H1 (cell line): Measurements from ENCODE around the gene NNMT. TPM values are rescaled to one million over a fixed set of nuclear protein-coding genes. Genes with fewer than 3 reads are reported as not detected.
A peak's percentile ranks its signal among the peaks of the same experiment; 100 is the strongest.

Experiments used
- CTCF ChIA-PET: fragments of 300-600 bp; sonication (Branson Sonifier 250); formaldehyde crosslinking; loops from one replicate; lab custom pipeline; 2021; ENCODE audit not compliant: partially characterized antibody; lab: Charles Lee
- POLR2A ChIA-PET: fragments of 300-600 bp; sonication (Branson Sonifier 250); formaldehyde crosslinking; loops from one replicate; lab custom pipeline; 2021; ENCODE audit warnings: inconsistent platforms; ENCODE audit not compliant: partially characterized antibody; lab: Charles Lee
- DNase-seq, 2 experiments: peaks; one replicate each; pipeline versions ENCODE4 v3.0.0 to v3.0.0-alpha.2; 2010 to 2022; ENCODE audit warnings: low spot score in 2 of 2, low read depth in 1 of 2, mixed read lengths in 1 of 2
- FAIRE-seq: peaks from 2 replicates; lab custom pipeline; 2011; peaks lifted over from hg19 to GRCh38; lab: Jason Lieb, UNC
- H2AFZ ChIP-seq: 2 replicates; pipeline ENCODE4 v1.8.1; 2012; ENCODE audit warnings: low read length, inconsistent platforms
- H2AK5ac ChIP-seq: 2 replicates; pipeline ENCODE4 v1.6.1; 2013; ENCODE audit warnings: low read depth, low read length
- H2BK120ac ChIP-seq: replicated peaks from 2 replicates; pipeline ENCODE3; 2013; ENCODE audit warnings: low read depth, low read length, inconsistent platforms
- H2BK12ac ChIP-seq: 2 replicates; pipeline ENCODE4 v1.6.1; 2013; ENCODE audit warnings: low read depth, low read length
- H2BK15ac ChIP-seq: 2 replicates; pipeline ENCODE4 v1.6.1; 2013; ENCODE audit warnings: low read length
- H2BK20ac ChIP-seq: 2 replicates; pipeline ENCODE4 v1.6.1; 2013; ENCODE audit warnings: low read length
- H2BK5ac ChIP-seq: 2 replicates; pipeline ENCODE4 v1.6.1; 2013; ENCODE audit warnings: low read depth, low read length
- H3K14ac ChIP-seq: 2 replicates; pipeline ENCODE4 v1.6.1; 2013; ENCODE audit warnings: inconsistent platforms; ENCODE audit not compliant: insufficient read length
- H3K18ac ChIP-seq: 2 replicates; pipeline ENCODE4 v1.6.1; 2013; ENCODE audit warnings: low read length; ENCODE audit errors: extremely low read depth
- H3K23ac ChIP-seq: 2 replicates; pipeline ENCODE4 v1.6.1; 2013; ENCODE audit warnings: inconsistent platforms; ENCODE audit not compliant: insufficient read length
- H3K23me2 ChIP-seq: 2 replicates; pipeline ENCODE4 v1.6.1; 2013; ENCODE audit warnings: low read depth, low read length
- H3K27ac ChIP-seq: 2 replicates; pipeline ENCODE4 v1.6.1; 2011; ENCODE audit warnings: low read depth, low read length, inconsistent platforms
- H3K27me3 ChIP-seq, 4 experiments: replicated peaks in 1 of 4; 1 replicate in 1 of 4; 2 replicates in 3 of 4; pipeline versions ENCODE4 v1.6.1 to v1.8.1; 2011 to 2013; ENCODE audit warnings: low read length in 3 of 4, mild to moderate bottlenecking in 3 of 4, inconsistent platforms in 2 of 4, mixed read lengths in 2 of 4, moderate library complexity in 1 of 4; ENCODE audit not compliant: control insufficient read depth in 3 of 4, insufficient read depth in 3 of 4; ENCODE audit errors: extremely low read depth in 1 of 4
- H3K36me3 ChIP-seq, 4 experiments: 2 replicates each; pipeline versions ENCODE4 v1.6.1 to v1.8.1; 2011 to 2013; ENCODE audit warnings: mild to moderate bottlenecking in 4 of 4, low read length in 3 of 4, moderate library complexity in 2 of 4, control low read depth in 1 of 4, inconsistent platforms in 1 of 4; ENCODE audit not compliant: insufficient read depth in 4 of 4, control insufficient read depth in 2 of 4
- H3K4ac ChIP-seq: replicated peaks from 2 replicates; pipeline ENCODE3; 2013; ENCODE audit warnings: low read length, low read depth, mixed read lengths, inconsistent platforms; ENCODE audit not compliant: insufficient read length
- H3K4me1 ChIP-seq, 4 experiments: replicated peaks in 1 of 4; 1 replicate in 1 of 4; 2 replicates in 3 of 4; pipeline versions ENCODE4 v1.6.1 to v1.8.1; 2011 to 2013; ENCODE audit warnings: low read length in 3 of 4, inconsistent platforms in 2 of 4, mixed read lengths in 1 of 4; ENCODE audit not compliant: insufficient read depth in 4 of 4, control insufficient read depth in 3 of 4
- H3K4me2 ChIP-seq, 2 experiments: 2 replicates each; pipeline versions ENCODE4 v1.6.1 to v1.8.1; 2011 to 2013; ENCODE audit warnings: low read depth in 2 of 2, low read length in 2 of 2, control low read depth in 1 of 2, inconsistent platforms in 1 of 2, mild to moderate bottlenecking in 1 of 2; ENCODE audit not compliant: insufficient read depth in 1 of 2
- H3K4me3 ChIP-seq, 4 experiments: fragments of 200-600, 300-600 bp in 1 of 4; sonication (generic), shearing (Covaris generic), sonication (Bioruptor Twin) in 1 of 4; 2 replicates each; pipeline versions ENCODE4 v1.5.1 to v1.8.1; 2011 to 2016; ENCODE audit warnings: low read length in 4 of 4, low read depth in 3 of 4, control low read depth in 2 of 4, inconsistent platforms in 2 of 4, mild to moderate bottlenecking in 2 of 4, mixed read lengths in 1 of 4, moderate library complexity in 1 of 4; ENCODE audit not compliant: insufficient read depth in 2 of 4; ENCODE audit errors: extremely low read depth in 1 of 4
- H3K56ac ChIP-seq: replicated peaks from 2 replicates; pipeline ENCODE3; 2013; ENCODE audit warnings: low read depth, mild to moderate bottlenecking, mixed read lengths, low read length, inconsistent platforms; ENCODE audit not compliant: insufficient read length
- H3K79me1 ChIP-seq: 2 replicates; pipeline ENCODE4 v1.6.1; 2013; ENCODE audit warnings: low read depth, low read length, control low read depth
- H3K79me2 ChIP-seq, 2 experiments: 2 replicates each; pipeline versions ENCODE4 v1.6.1 to v1.8.1; 2012 to 2013; ENCODE audit warnings: low read length in 2 of 2, mild to moderate bottlenecking in 2 of 2, inconsistent platforms in 1 of 2; ENCODE audit not compliant: insufficient read depth in 2 of 2, control insufficient read depth in 1 of 2
- H3K9ac ChIP-seq, 4 experiments: replicated peaks in 1 of 4; 1 replicate in 1 of 4; 2 replicates in 3 of 4; pipeline versions ENCODE4 v1.6.1 to v1.8.1; 2011 to 2013; ENCODE audit warnings: low read depth in 3 of 4, low read length in 3 of 4, control low read depth in 2 of 4, mild to moderate bottlenecking in 2 of 4, moderate library complexity in 2 of 4, inconsistent platforms in 1 of 4; ENCODE audit errors: extremely low read depth in 1 of 4
- H3K9me3 ChIP-seq, 2 experiments: 2 replicates each; pipeline versions ENCODE4 v1.6.1 to v1.8.1; 2012 to 2013; ENCODE audit warnings: mild to moderate bottlenecking in 2 of 2, moderate library complexity in 2 of 2, control low read depth in 1 of 2, inconsistent platforms in 1 of 2, low read depth in 1 of 2, low read length in 1 of 2, mixed read lengths in 1 of 2; ENCODE audit not compliant: insufficient read depth in 2 of 2
- H4K20me1 ChIP-seq, 2 experiments: replicated peaks in 1 of 2; 2 replicates each; pipeline versions ENCODE3 to v1.8.1; 2011 to 2013; ENCODE audit warnings: inconsistent platforms in 2 of 2, low read length in 2 of 2, mild to moderate bottlenecking in 1 of 2; ENCODE audit not compliant: insufficient read depth in 2 of 2, control insufficient read depth in 1 of 2
- H4K5ac ChIP-seq: 2 replicates; pipeline ENCODE4 v1.6.1; 2013; ENCODE audit warnings: low read length, low read depth, mixed read lengths, inconsistent platforms; ENCODE audit not compliant: insufficient read length
- H4K8ac ChIP-seq: 2 replicates; pipeline ENCODE4 v1.8.0; 2013; ENCODE audit warnings: mild to moderate bottlenecking, moderate library complexity, low read length, inconsistent platforms; ENCODE audit not compliant: insufficient read depth; ENCODE audit errors: extremely low read depth
- H4K91ac ChIP-seq: replicated peaks from 2 replicates; pipeline ENCODE3; 2013; ENCODE audit warnings: low read length, mixed read lengths, inconsistent platforms; ENCODE audit not compliant: insufficient read length
- CEBPB ChIP-seq: IDR thresholded peaks from 2 replicates; pipeline ENCODE4 v1.6.1; 2012; ENCODE audit warnings: low read depth, low read length
- RAD21 ChIP-seq, 2 experiments: IDR thresholded peaks in 1 of 2; conservative IDR thresholded peaks in 1 of 2; 2 replicates each; pipeline ENCODE4 v1.6.1; 2011; ENCODE audit warnings: low read depth in 2 of 2, low read length in 2 of 2, improper control_type of control experiment in 1 of 2, inconsistent platforms in 1 of 2, mild to moderate bottlenecking in 1 of 2, moderate library complexity in 1 of 2
- WGBS, 2 experiments: shearing (Covaris generic) in 1 of 2; methylation state at CpG; one replicate each; pipeline versions ENCODE4 v1.1.6 to v1.1.7; 2013 to 2015; ENCODE audit warnings: low lambda C conversion rate in 2 of 2, mixed read lengths in 2 of 2, inconsistent platforms in 1 of 2, low coverage in 1 of 2, missing lambda C conversion rate in 1 of 2; ENCODE audit not compliant: insufficient replicate concordance in 2 of 2, insufficient coverage in 1 of 2, insufficient read length in 1 of 2; ENCODE audit errors: extremely low coverage in 1 of 2, missing lambda C conversion rate in 1 of 2; 5-methylcytosine and 5-hydroxymethylcytosine counted together
- polyA plus RNA-seq, 7 experiments: library from polyadenylated mRNA; depleted of rRNA in 3 of 7; stranded (reverse) in 5 of 7; unstranded in 2 of 7; fragments of >200 nt in 5 of 7; fragments of 200-250 nt in 2 of 7; gene quantifications; 1 replicate in 5 of 7; 2 replicates in 1 of 7; 4 replicates in 1 of 7; pipeline versions ENCODE4 v1.2.1 to v1.2.3, GENCODE V29; 2011 to 2013; ENCODE audit warnings: missing spikeins in 2 of 7, mixed read lengths in 2 of 7
- total RNA-seq: library from RNA; stranded (reverse); fragmentation: NEBNext Ultra II Directional; extraction: Animal tissue kit (Norgen Biotek cat#: 25700); gene quantifications from 2 replicates; pipeline ENCODE4 v1.2.1, GENCODE V29; 2021

The NNMT gene
- total and polyA plus RNA-seq, 2 of the 8 experiments (the other 6 are each of a cell fraction or from before 2014, with no cell fraction given) = not detected

GRCh38 chr11:114340311-114341131, 44.3 kb downstream of the NNMT start:
- H3K14ac ChIP-seq = no peak overlapping the region
- peak overlapping the region; percentile 88 for H2BK12ac ChIP-seq
- peak; percentile 93 for FAIRE-seq
- H3K4me2 ChIP-seq = no peak overlapping the region; a peak in 1 of 4 replicates
- H4K20me1 ChIP-seq = no peaks in the 10 kb centered on the region
- H2BK5ac ChIP-seq = peak overlapping the region; percentile 86; the same call in 1 of the 2 replicates
- peak overlapping the region; percentile 6 for H4K91ac ChIP-seq
- no peak overlapping the region for H3K4me3 ChIP-seq
- H2BK15ac ChIP-seq = peak overlapping the region; percentile 48; the same call in 1 of the 2 replicates
- H2BK120ac ChIP-seq = no peak overlapping the region
- peak overlapping the region; percentile 87 for H2AFZ ChIP-seq
- 60% methylated on average over 18 of the region's 18 CpGs; no CpG with 5 or more reads in 1 of the 2 experiments for WGBS, 2 experiments
- H3K79me2 ChIP-seq = no peaks in the 10 kb centered on the region
- H3K27ac ChIP-seq = no peak overlapping the region
- POLR2A ChIA-PET = no interaction called here
- no peaks in the 10 kb centered on the region for H3K9me3 ChIP-seq
- H3K27me3 ChIP-seq = no peaks in the 10 kb centered on the region
- no peak overlapping the region for H4K5ac ChIP-seq
- H3K4me1 ChIP-seq = peaks cover 0 to 4% (median 3%) of the 10 kb centered on the region in 4 experiments; a peak in 2 of 7 replicates
- no peaks in the 10 kb centered on the region for H3K36me3 ChIP-seq
- CTCF ChIA-PET = interaction anchor here (0.6 to 2.5 kb wide), 39 partner anchors 9 to 811 kb away, joined by 3 to 10 read pairs (median 3); partner anchors contain the start of gene NNMT
- H2AK5ac ChIP-seq = no peak overlapping the region
- DNase-seq = peak in 1 of 2 experiments; percentile 61
- no peak overlapping the region for H3K9ac ChIP-seq
- H4K8ac ChIP-seq = no peak overlapping the region
- no peak overlapping the region for H3K23ac ChIP-seq
- H3K56ac ChIP-seq = no peak overlapping the region
- 0 out of 2 replicates have a peak overlapping the region, but pooled peaks have one; percentile 8 for H2BK20ac ChIP-seq
- H3K79me1 ChIP-seq = no peaks in the 10 kb centered on the region
- peak overlapping the region; percentile 36; the same call in 1 of the 2 replicates for H3K18ac ChIP-seq
- no peak overlapping the region for H3K4ac ChIP-seq
- no peaks in the 10 kb centered on the region for H3K23me2 ChIP-seq
- TF ChIP-seq CEBPB (peak; percentile 88), RAD21 (IDR thresholded peaks at IDR 0.05 in 1 of 2, conservative IDR thresholded peaks at IDR 0.05 in 1 of 2; ENCODE audit: low read depth in 2 of 2, low read length in 2 of 2) (peak; percentile 88 to 91)
